Measurements from ENCODE around the gene STK10.

STK10 gene

DNA sequence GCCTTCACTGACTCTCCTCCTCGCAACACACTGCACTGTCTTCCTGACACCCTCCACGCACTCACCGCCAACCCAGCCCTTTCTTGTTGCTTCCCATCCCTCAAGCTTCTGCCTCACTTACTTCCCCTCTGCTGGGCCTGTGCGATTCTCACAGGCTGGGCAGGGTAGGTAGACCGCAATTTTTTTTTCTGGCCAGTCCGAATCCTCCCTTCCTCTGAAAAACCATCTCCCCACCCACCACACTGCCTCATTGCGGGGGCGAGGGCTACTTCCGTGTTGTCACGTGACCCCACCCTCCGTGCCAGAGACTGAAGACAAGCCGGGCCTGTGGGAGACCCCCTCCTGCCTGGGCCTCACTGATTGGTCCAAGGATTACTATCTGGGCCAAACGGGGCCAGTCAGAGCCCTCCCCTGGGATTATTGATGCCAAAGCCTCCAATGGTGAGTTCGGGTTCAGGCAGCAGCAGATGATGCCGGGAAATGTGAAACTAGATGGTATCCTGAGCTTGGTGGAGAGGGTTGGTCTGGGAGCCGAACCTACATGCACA lies 73.1 kb downstream of the STK10 start:
- TF ChIP-seq FOXM1 (IDR thresholded peaks at IDR 0.05; ENCODE audit: borderline replicate concordance, low read depth), result no peak

DNA sequence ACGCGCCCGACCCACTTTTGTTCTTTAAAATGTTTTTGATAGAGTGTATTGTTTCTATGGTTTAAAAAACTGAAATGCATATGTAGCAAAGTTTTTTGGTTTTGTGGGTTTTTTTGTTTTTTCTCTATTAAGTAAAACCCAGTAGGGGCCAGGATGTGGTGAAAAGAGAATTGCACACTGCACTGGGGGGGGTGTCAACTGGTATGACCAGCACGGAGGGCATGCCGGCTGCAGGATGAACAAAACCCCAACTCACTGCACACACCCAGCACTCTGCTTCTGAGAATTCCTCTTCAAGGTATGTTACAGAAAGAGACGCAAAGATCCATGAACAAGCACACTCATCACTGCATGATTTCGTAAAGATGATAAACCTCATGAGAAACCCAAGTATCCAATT lies 75.0 kb downstream of the STK10 start:
- TF ChIP-seq TCF12 (IDR thresholded peaks at IDR 0.05; ENCODE audit: low read depth) (no peak), CREB1 (IDR thresholded peaks at IDR 0.05; ENCODE audit: low read depth) (no peak), CEBPB (IDR thresholded peaks at IDR 0.05) (no peak), RAD21 (IDR thresholded peaks at IDR 0.05; ENCODE audit: low read depth) (no peak), FOXM1 (IDR thresholded peaks at IDR 0.05; ENCODE audit: borderline replicate concordance, low read depth) (no peak), TEAD4 (IDR thresholded peaks at IDR 0.05) (no peak), TAF1 (IDR thresholded peaks at IDR 0.05; ENCODE audit: low read depth) (no peak), YY1 (IDR thresholded peaks at IDR 0.05; ENCODE audit: low read depth) (no peak), EP300 (IDR thresholded peaks at IDR 0.05; ENCODE audit: borderline replicate concordance) (no peak)
- TF ChIP-seq, protein P1, sequence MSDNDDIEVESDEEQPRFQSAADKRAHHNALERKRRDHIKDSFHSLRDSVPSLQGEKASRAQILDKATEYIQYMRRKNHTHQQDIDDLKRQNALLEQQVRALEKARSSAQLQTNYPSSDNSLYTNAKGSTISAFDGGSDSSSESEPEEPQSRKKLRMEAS (IDR thresholded peaks at IDR 0.05), result no peak
- TF ChIP-seq, protein P2, sequence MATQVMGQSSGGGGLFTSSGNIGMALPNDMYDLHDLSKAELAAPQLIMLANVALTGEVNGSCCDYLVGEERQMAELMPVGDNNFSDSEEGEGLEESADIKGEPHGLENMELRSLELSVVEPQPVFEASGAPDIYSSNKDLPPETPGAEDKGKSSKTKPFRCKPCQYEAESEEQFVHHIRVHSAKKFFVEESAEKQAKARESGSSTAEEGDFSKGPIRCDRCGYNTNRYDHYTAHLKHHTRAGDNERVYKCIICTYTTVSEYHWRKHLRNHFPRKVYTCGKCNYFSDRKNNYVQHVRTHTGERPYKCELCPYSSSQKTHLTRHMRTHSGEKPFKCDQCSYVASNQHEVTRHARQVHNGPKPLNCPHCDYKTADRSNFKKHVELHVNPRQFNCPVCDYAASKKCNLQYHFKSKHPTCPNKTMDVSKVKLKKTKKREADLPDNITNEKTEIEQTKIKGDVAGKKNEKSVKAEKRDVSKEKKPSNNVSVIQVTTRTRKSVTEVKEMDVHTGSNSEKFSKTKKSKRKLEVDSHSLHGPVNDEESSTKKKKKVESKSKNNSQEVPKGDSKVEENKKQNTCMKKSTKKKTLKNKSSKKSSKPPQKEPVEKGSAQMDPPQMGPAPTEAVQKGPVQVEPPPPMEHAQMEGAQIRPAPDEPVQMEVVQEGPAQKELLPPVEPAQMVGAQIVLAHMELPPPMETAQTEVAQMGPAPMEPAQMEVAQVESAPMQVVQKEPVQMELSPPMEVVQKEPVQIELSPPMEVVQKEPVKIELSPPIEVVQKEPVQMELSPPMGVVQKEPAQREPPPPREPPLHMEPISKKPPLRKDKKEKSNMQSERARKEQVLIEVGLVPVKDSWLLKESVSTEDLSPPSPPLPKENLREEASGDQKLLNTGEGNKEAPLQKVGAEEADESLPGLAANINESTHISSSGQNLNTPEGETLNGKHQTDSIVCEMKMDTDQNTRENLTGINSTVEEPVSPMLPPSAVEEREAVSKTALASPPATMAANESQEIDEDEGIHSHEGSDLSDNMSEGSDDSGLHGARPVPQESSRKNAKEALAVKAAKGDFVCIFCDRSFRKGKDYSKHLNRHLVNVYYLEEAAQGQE (IDR thresholded peaks at IDR 0.05; ENCODE audit: low read depth), result no peak
- TF ChIP-seq, protein P3, sequence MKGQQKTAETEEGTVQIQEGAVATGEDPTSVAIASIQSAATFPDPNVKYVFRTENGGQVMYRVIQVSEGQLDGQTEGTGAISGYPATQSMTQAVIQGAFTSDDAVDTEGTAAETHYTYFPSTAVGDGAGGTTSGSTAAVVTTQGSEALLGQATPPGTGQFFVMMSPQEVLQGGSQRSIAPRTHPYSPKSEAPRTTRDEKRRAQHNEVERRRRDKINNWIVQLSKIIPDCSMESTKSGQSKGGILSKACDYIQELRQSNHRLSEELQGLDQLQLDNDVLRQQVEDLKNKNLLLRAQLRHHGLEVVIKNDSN (IDR thresholded peaks at IDR 0.05), result no peak

DNA sequence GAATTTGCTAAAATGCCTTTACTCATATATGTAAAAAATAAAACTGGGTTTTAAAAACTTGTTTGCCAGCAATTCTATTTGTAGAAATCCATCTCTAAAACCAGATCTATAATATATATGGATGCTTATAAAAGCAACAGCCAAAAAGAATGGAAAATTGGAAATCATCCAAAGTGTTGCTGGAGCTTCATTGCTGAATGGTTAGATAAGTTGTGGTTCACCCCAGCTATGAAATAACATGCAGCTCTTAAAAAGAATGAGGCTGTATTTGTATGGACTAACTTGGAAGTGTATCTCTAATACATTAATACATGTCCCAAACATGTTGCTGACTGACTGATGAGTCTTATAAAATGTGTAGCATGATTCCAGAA lies 76.2 kb downstream of the STK10 start:
- TF ChIP-seq EP300 (IDR thresholded peaks at IDR 0.05; ENCODE audit: borderline replicate concordance) (no peak), FOXM1 (IDR thresholded peaks at IDR 0.05; ENCODE audit: borderline replicate concordance, low read depth) (no peak), YY1 (IDR thresholded peaks at IDR 0.05; ENCODE audit: low read depth) (no peak), ZBTB7A (IDR thresholded peaks at IDR 0.05; ENCODE audit: low read depth) (no peak), CREB1 (IDR thresholded peaks at IDR 0.05; ENCODE audit: low read depth) (no peak), RAD21 (IDR thresholded peaks at IDR 0.05; ENCODE audit: low read depth) (no peak), NFIC (IDR thresholded peaks at IDR 0.05) (no peak), EGR1 (IDR thresholded peaks at IDR 0.05) (no peak), TEAD4 (IDR thresholded peaks at IDR 0.05) (no peak), CEBPB (IDR thresholded peaks at IDR 0.05) (no peak), TCF12 (IDR thresholded peaks at IDR 0.05; ENCODE audit: low read depth) (no peak), TAF1 (IDR thresholded peaks at IDR 0.05; ENCODE audit: low read depth) (no peak)
- TF ChIP-seq, protein P1 (IDR thresholded peaks at IDR 0.05), result no peak
- TF ChIP-seq, protein P2 (IDR thresholded peaks at IDR 0.05; ENCODE audit: low read depth), result no peak
- TF ChIP-seq, protein P3 (IDR thresholded peaks at IDR 0.05), result no peak

DNA sequence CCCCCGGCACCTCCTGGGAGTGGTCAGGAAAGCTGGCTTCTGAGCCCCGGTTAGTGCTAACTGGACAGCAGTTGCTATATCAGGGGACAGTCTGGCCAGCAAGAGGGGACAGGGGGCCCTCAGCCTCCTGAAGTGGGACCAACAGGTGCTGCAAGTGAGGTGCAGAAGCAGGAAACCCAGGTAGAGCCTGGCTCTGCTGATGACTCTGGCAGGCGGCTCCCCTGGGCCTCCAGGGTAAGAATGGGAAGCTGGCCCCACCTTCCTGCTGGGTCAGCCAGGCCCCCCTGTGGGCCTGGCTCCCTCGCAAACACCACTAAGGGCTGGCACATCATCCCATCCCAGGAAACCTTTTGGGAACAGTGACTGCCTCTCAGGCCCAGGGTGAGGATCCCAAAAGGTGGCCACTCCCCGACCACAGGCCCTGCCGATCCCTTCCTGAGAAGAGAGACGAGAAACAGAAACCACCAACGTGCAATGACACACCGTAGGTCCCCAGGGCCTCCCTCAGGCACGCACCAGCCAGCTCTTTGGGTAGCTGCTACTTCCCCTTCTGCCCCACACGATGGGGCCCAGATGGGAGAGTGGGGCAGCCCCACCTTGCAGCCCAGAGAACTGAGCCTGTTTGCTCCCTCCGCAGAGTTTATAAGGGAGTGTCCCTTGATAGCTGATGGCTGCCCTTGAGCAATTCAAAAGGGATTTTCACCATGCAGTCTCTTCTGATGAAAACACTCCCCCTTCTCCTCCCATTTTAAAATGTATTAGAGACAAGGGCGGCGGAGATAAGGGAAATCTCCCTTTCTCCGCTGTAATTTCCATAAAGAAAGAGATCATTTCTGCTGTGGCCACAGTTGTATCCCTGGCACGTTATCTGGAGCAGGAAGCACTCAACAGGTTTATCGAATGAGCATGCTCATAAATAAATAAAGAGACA lies 76.8 kb downstream of the STK10 start:
- TF ChIP-seq, protein P3 (IDR thresholded peaks at IDR 0.05), result no peak
- no peak for TF ChIP-seq EP300 (IDR thresholded peaks at IDR 0.05; ENCODE audit: borderline replicate concordance)
- no peak for TF ChIP-seq RAD21 (IDR thresholded peaks at IDR 0.05; ENCODE audit: low read depth)
- TF ChIP-seq EGR1 (IDR thresholded peaks at IDR 0.05), result no peak
- no peak for TF ChIP-seq TEAD4 (IDR thresholded peaks at IDR 0.05)
- no peak for TF ChIP-seq NFIC (IDR thresholded peaks at IDR 0.05)
- no peak for TF ChIP-seq ZBTB7A (IDR thresholded peaks at IDR 0.05; ENCODE audit: low read depth)
- TF ChIP-seq, protein P1 (IDR thresholded peaks at IDR 0.05), result no peak
- TF ChIP-seq YY1 (IDR thresholded peaks at IDR 0.05; ENCODE audit: low read depth), result no peak
- no peak for TF ChIP-seq CEBPB (IDR thresholded peaks at IDR 0.05)
- TF ChIP-seq FOXM1 (IDR thresholded peaks at IDR 0.05; ENCODE audit: borderline replicate concordance, low read depth), result no peak
- TF ChIP-seq, protein P2 (IDR thresholded peaks at IDR 0.05; ENCODE audit: low read depth), result no peak
- TF ChIP-seq TAF1 (IDR thresholded peaks at IDR 0.05; ENCODE audit: low read depth), result no peak
- no peak for TF ChIP-seq TCF12 (IDR thresholded peaks at IDR 0.05; ENCODE audit: low read depth)
- no peak for TF ChIP-seq CREB1 (IDR thresholded peaks at IDR 0.05; ENCODE audit: low read depth)

Measured in Ishikawa (cell line).